OCI-LY7 (cell line): ENCODE data around the gene EML5.

Source experiments
- CTCF ChIP-seq: fragments of 200-600 bp; sonication (generic); conservative IDR thresholded peaks from 2 replicates; pipeline ENCODE4 v1.5.1; 2014; ENCODE audit warnings: mild to moderate bottlenecking, antibody characterized with exemption, low read length, moderate library complexity, mixed read lengths
- EZH2phosphoT487 ChIP-seq: fragments of 200-600 bp; sonication (generic); IDR thresholded peaks from 2 replicates; pipeline ENCODE4 v1.6.1; 2018; ENCODE audit warnings: low read depth, borderline replicate concordance, mild to moderate bottlenecking, mixed run types, antibody characterized with exemption, low read length, moderate library complexity, mixed read lengths

DNA sequence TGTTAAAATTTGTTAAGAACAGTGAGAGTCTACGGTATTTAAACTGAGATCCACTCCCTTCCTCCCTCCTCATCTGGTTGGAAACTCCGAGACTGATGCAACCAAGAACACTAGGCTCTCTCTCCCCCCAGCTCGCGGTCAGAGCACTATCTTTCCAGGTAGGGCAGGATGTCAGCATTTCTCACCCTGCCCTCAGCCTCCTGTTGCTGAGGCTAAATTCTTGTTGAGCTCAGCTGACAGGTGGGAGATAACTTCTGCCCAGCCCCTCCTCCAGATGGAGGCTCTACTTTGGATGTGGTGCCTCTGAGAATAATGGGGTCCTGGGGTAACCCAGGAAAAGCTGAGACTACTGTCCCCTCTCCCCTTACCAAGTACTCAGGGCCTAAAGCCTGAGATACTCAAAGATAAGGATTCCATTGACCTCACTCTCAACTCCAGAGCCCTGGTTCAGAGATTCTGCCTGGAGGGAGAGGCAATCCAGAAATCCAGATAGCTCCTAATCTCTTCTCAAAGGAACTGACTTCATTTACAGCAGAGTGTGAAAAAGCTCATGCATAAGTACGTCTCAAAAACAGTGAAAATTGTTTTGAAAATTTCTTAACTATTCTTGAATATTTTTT lies 110.1 kb downstream of the EML5 start:
- TF ChIP-seq CTCF, result no peak
- no peak for TF ChIP-seq EZH2phosphoT487
